B cell (primary cell): ENCODE data around the gene OR6S1. TPM values are rescaled to one million over a fixed set of nuclear protein-coding genes. Genes with fewer than 3 reads are reported as not detected.
"Not testable (repeated sequence)": the region's sequence is repeated elsewhere in the genome, so short reads cannot be mapped to it uniquely, and the experiment has no call there.

Experiments
- ATAC-seq: fragments of 200-7000 bp; cut with Tn5 transposase; one replicate; pipeline ENCODE4 v1.10.0; 2021; ENCODE audit warnings: low read depth, mild to moderate bottlenecking, moderate number of reproducible peaks, moderate library complexity
- CTCF ChIA-PET: fragments of 350-600 bp; sonication (Branson Sonifier 250); formaldehyde crosslinking; loops from one replicate; lab custom pipeline; 2021; ENCODE audit warnings: antibody characterized with exemption, inconsistent platforms; lab: Charles Lee
- POLR2A ChIA-PET: fragments of 350-600 bp; sonication (Branson Sonifier 250); formaldehyde crosslinking; loops from one replicate; lab custom pipeline; 2021; ENCODE audit warnings: antibody characterized with exemption; lab: Charles Lee
- DNase-seq: peaks from one replicate; pipeline ENCODE4 v3.0.0; 2013
- H2AFZ ChIP-seq: 2 replicates; pipeline ENCODE4 v1.6.1; 2012; ENCODE audit warnings: mild to moderate bottlenecking, low read depth, low read length; ENCODE audit not compliant: insufficient read depth, poor library complexity, severe bottlenecking
- H3K27ac ChIP-seq, 2 donors: 1 replicate in 1 of 2; 2 replicates in 1 of 2; pipeline ENCODE4 v1.5.1; 2012 to 2013; ENCODE audit warnings: low read length in 2 of 2, mild to moderate bottlenecking in 2 of 2, moderate library complexity in 1 of 2
- H3K27me3 ChIP-seq, 4 experiments: fragments of 200-600 bp in 1 of 4; sonication (generic) in 1 of 4; replicated peaks in 1 of 4; 1 replicate in 2 of 4; 2 replicates in 2 of 4; pipeline versions ENCODE4 v1.6.1 to v1.7.0; 2013 to 2016; ENCODE audit warnings: low read length in 3 of 4, mild to moderate bottlenecking in 2 of 4, mixed read lengths in 1 of 4, moderate library complexity in 1 of 4; ENCODE audit not compliant: insufficient read depth in 4 of 4, control insufficient read depth in 3 of 4; ENCODE audit errors: control extremely low read depth in 1 of 4
- H3K36me3 ChIP-seq, 2 experiments: replicated peaks in 1 of 2; 1 replicate in 1 of 2; 2 replicates in 1 of 2; pipeline versions ENCODE4 v1.6.1 to v1.7.1; 2013; ENCODE audit warnings: low read length in 1 of 2; ENCODE audit not compliant: insufficient read depth in 2 of 2, control insufficient read depth in 1 of 2; ENCODE audit errors: control extremely low read depth in 1 of 2, extremely low read depth in 1 of 2
- H3K4me1 ChIP-seq, 2 donors: fragments of 200-600 bp in 1 of 2; sonication (generic) in 1 of 2; 1 replicate in 1 of 2; 2 replicates in 1 of 2; pipeline versions ENCODE4 v1.5.1 to v1.6.1; 2013 to 2017; ENCODE audit warnings: low read length in 2 of 2; ENCODE audit not compliant: control insufficient read depth in 2 of 2, insufficient read depth in 2 of 2
- H3K4me2 ChIP-seq: replicated peaks from 2 replicates; pipeline ENCODE3; 2012; ENCODE audit warnings: mild to moderate bottlenecking, low read depth, low read length; ENCODE audit not compliant: poor library complexity, severe bottlenecking
- H3K4me3 ChIP-seq, 5 experiments: fragments of 200-600 bp in 1 of 5; sonication (generic) in 1 of 5; 1 replicate in 3 of 5; 2 replicates in 2 of 5; pipeline versions ENCODE4 v1.5.1 to v1.7.0; 2011 to 2016; ENCODE audit warnings: low read length in 4 of 5, mild to moderate bottlenecking in 4 of 5, low read depth in 2 of 5, control low read depth in 1 of 5, moderate library complexity in 1 of 5; ENCODE audit not compliant: insufficient read depth in 1 of 5; ENCODE audit errors: control extremely low read depth in 1 of 5, extremely low read depth in 1 of 5
- H3K79me2 ChIP-seq: fragments of 200-600 bp; sonication (generic); one replicate; pipeline ENCODE4 v1.6.0; 2016; ENCODE audit warnings: low read length; ENCODE audit not compliant: control insufficient read depth, insufficient read depth
- H3K9ac ChIP-seq: fragments of 200-600 bp; sonication (generic); 2 replicates; pipeline ENCODE4 v1.6.1; 2017; ENCODE audit warnings: mild to moderate bottlenecking, low read length, moderate library complexity
- H3K9me3 ChIP-seq, 3 donors: one replicate each; pipeline versions ENCODE4 v1.6.1 to v1.7.1; 2013; ENCODE audit warnings: low read length in 2 of 3; ENCODE audit not compliant: control insufficient read depth in 2 of 3, insufficient read depth in 1 of 3; ENCODE audit errors: control extremely low read depth in 1 of 3
- H4K20me1 ChIP-seq: 2 replicates; pipeline ENCODE4 v1.6.0; 2012; ENCODE audit warnings: mild to moderate bottlenecking, low read length; ENCODE audit not compliant: insufficient read depth, control insufficient read depth, poor library complexity, severe bottlenecking
- H3K27ac Mint-ChIP-seq: one replicate; pipeline ENCODE4 v1.8.0; 2021; ENCODE audit warnings: mixed read lengths
- H3K27me3 Mint-ChIP-seq: one replicate; pipeline ENCODE4 v1.8.0; 2021; ENCODE audit warnings: mixed read lengths
- H3K4me1 Mint-ChIP-seq: one replicate; pipeline ENCODE4 v1.8.0; 2021; ENCODE audit warnings: mixed read lengths
- H3K4me3 Mint-ChIP-seq: one replicate; pipeline ENCODE4 v1.8.0; 2021; ENCODE audit warnings: mixed read lengths
- H3K9me3 Mint-ChIP-seq: one replicate; pipeline ENCODE4 v1.8.0; 2022; ENCODE audit warnings: mixed read lengths; ENCODE audit not compliant: insufficient read depth
- EZH2 ChIP-seq: IDR thresholded peaks from 2 replicates; pipeline ENCODE4 v1.6.1; 2012; ENCODE audit warnings: borderline replicate concordance, low read depth, mild to moderate bottlenecking, moderate library complexity, low read length; ENCODE audit not compliant: insufficient read depth, poor library complexity, severe bottlenecking
- WGBS: methylation state at CpG from one replicate; pipeline ENCODE4 v1.1.5; 2013; ENCODE audit warnings: missing lambda C conversion rate; ENCODE audit not compliant: insufficient coverage; 5-methylcytosine and 5-hydroxymethylcytosine counted together
- intact Hi-C: fragments of 100-400 bp; cut with micrococcal nuclease; formaldehyde crosslinking; loops from one replicate; pipeline ENCODE4 v1.10.0; 2022
- polyA plus RNA-seq: library from polyadenylated mRNA; depleted of rRNA; stranded (reverse); fragments of >200 nt; gene quantifications from 2 replicates; pipeline ENCODE4 v1.2.3, GENCODE V29; 2012
- total RNA-seq, 2 donors: library from RNA; stranded (reverse); fragments of 120-200 nt in 1 of 2; gene quantifications; 1 replicate in 1 of 2; 2 replicates in 1 of 2; pipeline versions ENCODE4 v1.2.3 to v1.2.4, GENCODE V29; 2013 to 2022
- TF ChIP-seq, protein P1 (sequence below): fragments of 200-600 bp; IDR thresholded peaks from one replicate; pipeline ENCODE4 v1.8.0; 2022; ENCODE audit warnings: antibody characterized with exemption, mild to moderate bottlenecking

Gene OR6S1
- total and polyA plus RNA-seq, 2 donors (not counting 1 experiment from before 2014, with no cell fraction given), result 0.16 TPM; not detected in 1

DNA sequence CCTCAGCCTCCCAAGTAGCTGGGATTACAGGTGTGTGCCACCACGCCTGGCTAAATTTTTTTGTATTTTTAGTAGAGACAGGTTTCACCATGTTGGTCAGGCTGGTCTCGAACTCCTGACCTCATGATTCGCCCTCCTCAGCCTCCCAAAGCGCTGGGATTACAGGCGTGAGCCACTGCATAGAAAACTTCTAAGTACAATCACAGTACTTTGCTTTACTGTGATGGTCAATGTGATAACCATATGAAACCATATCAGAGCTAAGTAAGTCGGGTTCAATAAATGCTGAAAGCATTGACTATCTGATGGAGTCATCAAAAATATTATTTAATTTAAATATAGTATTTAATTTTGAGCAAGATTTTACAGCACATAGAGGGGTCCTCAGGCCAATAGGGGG is 21.8 kb downstream of the OR6S1 start:
- POLR2A ChIA-PET, result interaction anchor here (0.6 kb wide), 1 partner anchor 11 kb away, joined by 5 read pairs; no protein-coding TSS in a partner anchor
- not testable (repeated sequence) for H3K27ac Mint-ChIP-seq, H2AFZ ChIP-seq, ATAC-seq, H3K79me2 ChIP-seq, H3K4me2 ChIP-seq, H4K20me1 ChIP-seq, H3K9ac ChIP-seq, H3K9me3 Mint-ChIP-seq, H3K27ac ChIP-seq, DNase-seq, H3K36me3 ChIP-seq, H3K4me3 Mint-ChIP-seq, H3K4me3 ChIP-seq
- H3K27me3 ChIP-seq, result peaks cover 0 to 14% (median 3%) of the 10 kb centered on the region in 4 experiments
- peaks cover 31% of the 10 kb centered on the region for H3K4me1 Mint-ChIP-seq
- peaks cover 25 to 32% of the 10 kb centered on the region in 2 donors for H3K4me1 ChIP-seq
- CTCF ChIA-PET, result interaction anchor here (0.7 to 0.9 kb wide), 3 partner anchors 9 to 281 kb away, joined by 3 to 4 read pairs (median 3); no protein-coding TSS in a partner anchor
- intact Hi-C loops, result loop anchor here (10.0 kb wide), 1 partner anchor 485 kb away; the partner anchor contains the start of gene TMEM253
- H3K27me3 Mint-ChIP-seq, result peaks cover 24% of the 10 kb centered on the region
- peaks cover 0 to 11% (median 0%) of the 10 kb centered on the region in 3 donors for H3K9me3 ChIP-seq
- 100% methylated on average over 1 of the region's 6 CpGs for WGBS

- H2AFZ ChIP-seq, result no peak overlapping the region
- no peak overlapping the region for H3K4me3 ChIP-seq
- Mint-ChIP-seq H3K27me3 (peaks cover 24% of the 10 kb centered on the region), H3K4me3 (no peak overlapping the region), H3K4me1 (peaks cover 22% of the 10 kb centered on the region), H3K9me3 (no peaks in the 10 kb centered on the region), H3K27ac (no peak overlapping the region)
- DNase-seq (no peak), ATAC-seq (no peak)
- no peaks in the 10 kb centered on the region for H4K20me1 ChIP-seq
- no peaks in the 10 kb centered on the region for H3K79me2 ChIP-seq
- CTCF ChIA-PET, result interaction anchor here (0.6 to 1.4 kb wide), 4 partner anchors 8 to 241 kb away, joined by 3 read pairs; no protein-coding TSS in a partner anchor
- H3K27me3 ChIP-seq, result peaks cover 0 to 13% (median 3%) of the 10 kb centered on the region in 4 experiments
- no peak for TF ChIP-seq EZH2
- TF ChIP-seq, protein P1, sequence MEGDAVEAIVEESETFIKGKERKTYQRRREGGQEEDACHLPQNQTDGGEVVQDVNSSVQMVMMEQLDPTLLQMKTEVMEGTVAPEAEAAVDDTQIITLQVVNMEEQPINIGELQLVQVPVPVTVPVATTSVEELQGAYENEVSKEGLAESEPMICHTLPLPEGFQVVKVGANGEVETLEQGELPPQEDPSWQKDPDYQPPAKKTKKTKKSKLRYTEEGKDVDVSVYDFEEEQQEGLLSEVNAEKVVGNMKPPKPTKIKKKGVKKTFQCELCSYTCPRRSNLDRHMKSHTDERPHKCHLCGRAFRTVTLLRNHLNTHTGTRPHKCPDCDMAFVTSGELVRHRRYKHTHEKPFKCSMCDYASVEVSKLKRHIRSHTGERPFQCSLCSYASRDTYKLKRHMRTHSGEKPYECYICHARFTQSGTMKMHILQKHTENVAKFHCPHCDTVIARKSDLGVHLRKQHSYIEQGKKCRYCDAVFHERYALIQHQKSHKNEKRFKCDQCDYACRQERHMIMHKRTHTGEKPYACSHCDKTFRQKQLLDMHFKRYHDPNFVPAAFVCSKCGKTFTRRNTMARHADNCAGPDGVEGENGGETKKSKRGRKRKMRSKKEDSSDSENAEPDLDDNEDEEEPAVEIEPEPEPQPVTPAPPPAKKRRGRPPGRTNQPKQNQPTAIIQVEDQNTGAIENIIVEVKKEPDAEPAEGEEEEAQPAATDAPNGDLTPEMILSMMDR, result no peak
- intact Hi-C loops, result loop anchor here (10.0 kb wide), 1 partner anchor 486 kb away; the partner anchor contains the start of gene TMEM253
- peaks cover 0 to 6% (median 0%) of the 10 kb centered on the region in 3 donors for H3K9me3 ChIP-seq
- no peak overlapping the region for H3K9ac ChIP-seq
- H3K36me3 ChIP-seq, result no peaks in the 10 kb centered on the region
- POLR2A ChIA-PET, result no interaction called here
- WGBS, result 71% methylated on average over 3 of the region's 4 CpGs
- no peak overlapping the region for H3K4me2 ChIP-seq
- peaks cover 23 to 28% of the 10 kb centered on the region in 2 donors for H3K4me1 ChIP-seq
- H3K27ac ChIP-seq, result no peak overlapping the region
Measured at GRCh38 chr14:20618271-20618749, 23.2 kb downstream of the OR6S1 start.
